IPS-18a (cell line): ENCODE data around the gene DDX11.
"Not testable (repeated sequence)": the region's sequence is repeated elsewhere in the genome, so short reads cannot be mapped to it uniquely, and the experiment has no call there.

ENCODE experiments used
- H3K27ac ChIP-seq: one replicate; pipeline ENCODE4 v1.5.1; 2013; ENCODE audit warnings: low read length
- H3K27me3 ChIP-seq: one replicate; pipeline ENCODE4 v1.6.1; 2013; ENCODE audit warnings: mild to moderate bottlenecking, low read length; ENCODE audit not compliant: control insufficient read depth, insufficient read depth
- H3K36me3 ChIP-seq: one replicate; pipeline ENCODE4 v1.6.1; 2013; ENCODE audit warnings: low read depth, low read length; ENCODE audit not compliant: control insufficient read depth
- H3K4me1 ChIP-seq: one replicate; pipeline ENCODE4 v1.6.1; 2013; ENCODE audit warnings: low read depth, low read length; ENCODE audit not compliant: control insufficient read depth
- H3K4me3 ChIP-seq: one replicate; pipeline ENCODE4 v1.5.1; 2013; ENCODE audit warnings: low read length
- H3K9ac ChIP-seq: one replicate; pipeline ENCODE4 v1.6.1; 2013; ENCODE audit warnings: mild to moderate bottlenecking, low read length, moderate library complexity
- H3K9me3 ChIP-seq: one replicate; pipeline ENCODE4 v1.6.1; 2013; ENCODE audit warnings: low read depth, low read length; ENCODE audit not compliant: control insufficient read depth

Gene DDX11

GRCh38 chr12:31087956-31088355, 14.3 kb downstream of the DDX11 start:
- not testable (repeated sequence) for H3K9me3 ChIP-seq, H3K27ac ChIP-seq, H3K27me3 ChIP-seq, H3K9ac ChIP-seq, H3K4me1 ChIP-seq, H3K4me3 ChIP-seq
- peaks cover 60% of the 10 kb centered on the region for H3K36me3 ChIP-seq

- Histone ChIP-seq H3K9me3 (no peaks in the 10 kb centered on the region), H3K4me1 (no peaks in the 10 kb centered on the region), H3K4me3 (no peak overlapping the region), H3K9ac (no peak overlapping the region), H3K36me3 (peaks cover 51% of the 10 kb centered on the region), H3K27ac (no peak overlapping the region), H3K27me3 (no peaks in the 10 kb centered on the region)
These were observed 15.4 kb downstream of the DDX11 start for GRCh38 chr12:31089072-31089471.

DNA sequence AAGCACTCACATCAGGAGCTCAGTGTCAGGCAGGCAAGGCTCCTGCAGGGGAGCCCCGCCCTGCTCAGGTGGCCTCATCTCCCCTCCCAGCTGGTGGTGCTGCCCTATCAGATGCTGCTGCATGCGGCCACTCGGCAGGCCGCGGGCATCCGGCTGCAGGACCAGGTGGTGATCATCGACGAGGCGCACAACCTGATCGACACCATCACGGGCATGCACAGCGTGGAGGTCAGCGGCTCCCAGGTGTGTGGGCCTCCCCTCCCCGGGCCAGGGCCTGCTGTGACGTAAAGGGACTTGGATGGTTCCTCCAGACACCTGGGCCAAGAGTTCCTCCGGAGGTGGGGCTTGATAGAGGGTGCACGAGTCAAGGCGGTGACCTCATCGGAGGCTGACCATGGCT, 18.0 kb downstream of the DDX11 start:
- peaks cover 42% of the 10 kb centered on the region for H3K36me3 ChIP-seq
- H3K4me1 ChIP-seq, H3K27me3 ChIP-seq: not testable (repeated sequence)

GRCh38 chr12:31092718-31093117, 19.1 kb downstream of the DDX11 start:
- H3K9me3 ChIP-seq, H3K4me3 ChIP-seq, H3K9ac ChIP-seq, H3K27ac ChIP-seq, H3K27me3 ChIP-seq, H3K4me1 ChIP-seq: not testable (repeated sequence)
- peaks cover 44% of the 10 kb centered on the region for H3K36me3 ChIP-seq

More for the DNA sequence above, 18.0 kb downstream of the DDX11 start:
- H3K9me3 ChIP-seq, H3K27ac ChIP-seq, H3K4me3 ChIP-seq, H3K9ac ChIP-seq: not testable (repeated sequence)

DNA sequence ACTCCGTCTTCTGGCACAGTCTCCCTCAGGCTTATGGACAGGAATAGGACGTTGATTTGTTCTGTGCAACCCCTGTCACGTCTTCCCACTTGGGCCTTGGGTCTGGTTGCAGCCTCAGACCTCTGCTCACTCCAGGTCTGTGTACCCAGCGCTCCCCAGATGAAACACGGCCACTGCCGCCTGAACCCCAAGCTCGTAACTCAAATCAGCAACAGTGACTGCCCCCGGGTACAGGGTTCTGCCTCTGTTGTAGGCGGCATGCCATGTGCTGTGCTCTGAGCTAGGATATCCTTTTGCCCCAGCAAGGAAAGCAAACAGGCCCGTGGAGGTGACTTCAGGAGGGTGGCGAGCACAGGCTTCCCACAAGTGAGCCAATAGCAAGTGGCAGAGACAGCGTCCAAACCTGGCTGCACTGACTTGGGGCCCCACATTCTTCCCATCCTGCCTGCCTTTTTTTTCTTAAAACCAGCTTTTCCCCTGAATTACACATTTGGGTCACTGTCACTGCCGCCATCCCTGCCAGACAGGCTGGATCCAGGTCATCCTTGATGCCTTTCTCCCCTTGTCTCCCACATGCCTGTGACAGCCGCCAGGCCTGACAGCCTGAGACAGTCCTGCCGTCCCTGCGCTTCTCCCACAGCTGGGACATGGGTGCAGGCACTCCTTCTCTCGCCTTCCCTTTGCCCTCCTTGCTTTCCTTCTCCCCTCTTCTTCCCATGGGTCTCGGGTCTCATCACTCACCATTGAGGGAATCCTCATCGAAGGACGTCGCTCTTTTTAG, 21.6 kb downstream of the DDX11 start:
- peaks cover 32% of the 10 kb centered on the region for H3K36me3 ChIP-seq
- not testable (repeated sequence) for H3K4me1 ChIP-seq, H3K27ac ChIP-seq, H3K4me3 ChIP-seq, H3K9ac ChIP-seq, H3K27me3 ChIP-seq, H3K9me3 ChIP-seq

DNA sequence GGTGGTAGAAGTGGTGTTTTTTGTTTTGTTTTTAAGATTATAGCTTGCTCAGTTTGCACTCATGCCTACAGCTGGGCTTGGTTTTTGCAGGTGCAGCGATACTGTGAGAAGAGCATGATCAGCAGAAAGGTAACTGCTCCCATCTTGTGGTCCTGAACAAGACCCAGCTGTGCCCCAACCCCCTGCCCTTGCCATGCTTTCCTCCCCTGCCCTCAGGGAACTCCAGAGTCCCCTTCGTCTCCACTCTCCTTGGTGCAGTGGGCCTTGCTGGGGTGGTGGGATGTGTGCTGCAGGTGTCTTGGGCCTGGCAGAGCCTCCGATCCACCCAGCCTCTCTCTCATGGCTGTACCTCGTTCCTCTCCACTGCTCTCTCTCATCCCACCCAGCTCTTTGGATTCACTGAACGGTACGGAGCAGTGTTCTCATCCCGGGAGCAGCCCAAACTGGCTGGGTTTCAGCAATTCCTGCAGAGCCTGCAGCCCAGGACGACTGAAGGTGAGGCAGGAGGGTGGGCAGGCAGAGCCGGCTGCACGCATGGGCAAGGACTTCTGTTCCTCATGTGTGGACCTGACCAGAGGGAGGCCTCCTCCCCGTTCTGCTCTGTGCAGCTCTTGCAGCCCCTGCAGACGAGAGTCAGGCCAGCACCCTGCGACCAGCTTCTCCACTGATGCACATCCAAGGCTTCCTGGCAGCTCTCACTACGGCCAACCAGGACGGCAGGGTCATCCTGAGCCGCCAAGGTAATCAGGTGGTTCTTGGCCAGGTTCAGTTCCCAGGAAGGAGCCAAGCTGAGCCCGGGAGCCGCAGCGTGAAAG, 22.8 kb downstream of the DDX11 start:
- H3K4me3 ChIP-seq, H3K4me1 ChIP-seq, H3K27ac ChIP-seq, H3K9me3 ChIP-seq, H3K9ac ChIP-seq, H3K27me3 ChIP-seq: not testable (repeated sequence)
- peaks cover 36% of the 10 kb centered on the region for H3K36me3 ChIP-seq

- not testable (repeated sequence) for H3K9ac ChIP-seq, H3K4me1 ChIP-seq, H3K4me3 ChIP-seq, H3K27ac ChIP-seq, H3K27me3 ChIP-seq, H3K9me3 ChIP-seq
- H3K36me3 ChIP-seq: peaks cover 27% of the 10 kb centered on the region
These were observed 24.2 kb downstream of the DDX11 start for GRCh38 chr12:31097819-31098218.

DNA sequence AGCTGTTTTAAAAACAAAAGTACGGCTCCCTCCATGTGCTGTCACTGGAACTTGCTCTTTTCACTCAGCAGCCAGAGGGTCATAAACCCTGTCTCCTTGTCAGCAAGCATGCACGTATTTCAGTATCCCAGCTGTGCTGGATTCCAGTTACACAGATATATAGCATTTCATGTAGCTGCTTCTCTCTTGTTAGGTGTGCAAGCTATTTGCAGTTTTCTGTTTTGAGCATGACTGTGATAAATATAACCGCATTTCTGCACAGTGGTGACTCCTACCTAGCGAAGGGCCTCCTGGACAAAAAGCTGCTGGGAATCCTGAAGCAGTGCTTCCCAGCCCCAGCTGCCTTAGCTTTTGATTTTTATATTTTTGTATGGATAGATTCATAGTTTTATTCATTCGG, 24.7 kb downstream of the DDX11 start:
- peaks cover 27% of the 10 kb centered on the region for H3K36me3 ChIP-seq
- H3K27ac ChIP-seq, H3K9ac ChIP-seq, H3K4me3 ChIP-seq, H3K4me1 ChIP-seq, H3K27me3 ChIP-seq, H3K9me3 ChIP-seq: not testable (repeated sequence)

DNA sequence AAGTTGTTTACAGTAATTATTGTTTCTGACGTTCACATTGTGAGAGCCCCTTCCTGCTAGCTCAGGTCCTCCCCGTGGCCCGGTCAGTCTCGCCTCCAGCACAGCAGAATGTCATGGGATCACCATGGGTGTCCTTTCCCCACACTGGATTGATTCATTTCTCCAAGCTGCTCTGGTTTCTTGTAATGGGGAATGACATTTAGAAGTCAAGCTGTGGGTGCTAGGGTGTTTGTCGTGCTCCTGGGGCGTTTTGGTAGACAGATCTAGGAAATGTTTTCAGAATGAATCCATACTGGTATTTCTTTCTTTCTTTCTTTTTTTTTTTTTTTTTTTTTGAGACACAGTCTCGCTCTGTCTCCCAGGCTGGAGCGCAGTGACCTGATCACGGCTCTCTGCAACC, 25.1 kb downstream of the DDX11 start:
- not testable (repeated sequence) for H3K27ac ChIP-seq, H3K9ac ChIP-seq, H3K27me3 ChIP-seq, H3K9me3 ChIP-seq, H3K4me3 ChIP-seq, H3K4me1 ChIP-seq
- peaks cover 29% of the 10 kb centered on the region for H3K36me3 ChIP-seq

DNA sequence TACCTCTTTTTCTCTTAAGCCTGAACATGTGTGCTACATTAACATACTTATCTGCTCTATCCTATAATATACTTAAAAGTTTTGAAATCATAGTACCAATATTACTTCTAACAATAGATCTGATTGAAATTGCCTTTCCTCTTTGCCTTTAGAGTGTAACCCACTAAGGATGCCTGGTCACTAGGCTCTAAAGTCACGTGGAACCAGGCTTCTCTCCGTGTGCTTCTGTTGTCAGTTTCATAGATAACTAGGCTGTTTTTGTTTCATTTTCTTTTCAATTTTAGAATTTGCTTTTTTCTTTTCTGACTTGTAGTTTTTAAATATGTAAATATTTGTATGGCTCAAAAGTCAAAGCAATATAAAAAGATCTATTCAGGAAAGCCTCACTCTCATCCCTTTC, 25.8 kb downstream of the DDX11 start:
- not testable (repeated sequence) for H3K27me3 ChIP-seq, H3K9ac ChIP-seq, H3K4me3 ChIP-seq, H3K9me3 ChIP-seq, H3K27ac ChIP-seq, H3K4me1 ChIP-seq
- peaks cover 34% of the 10 kb centered on the region for H3K36me3 ChIP-seq

- not testable (repeated sequence) for H3K4me1 ChIP-seq, H3K9ac ChIP-seq, H3K4me3 ChIP-seq, H3K27me3 ChIP-seq, H3K27ac ChIP-seq, H3K9me3 ChIP-seq
- peaks cover 31% of the 10 kb centered on the region for H3K36me3 ChIP-seq
These were observed 27.0 kb downstream of the DDX11 start for GRCh38 chr12:31100503-31101208.
